HG02623 (cell line): ENCODE measurements around the gene HOXA6.

Experiments used
- ATAC-seq: cut with Tn5 transposase; IDR thresholded peaks from one replicate; pipeline ENCODE4 v1.9.1; 2021; ENCODE audit warnings: moderate library complexity; ENCODE audit not compliant: unreplicated experiment

HOXA6 gene

GRCh38 chr7:27141137-27141922 is 6.2 kb downstream of the HOXA6 start:
- ATAC-seq, result no peak

DNA sequence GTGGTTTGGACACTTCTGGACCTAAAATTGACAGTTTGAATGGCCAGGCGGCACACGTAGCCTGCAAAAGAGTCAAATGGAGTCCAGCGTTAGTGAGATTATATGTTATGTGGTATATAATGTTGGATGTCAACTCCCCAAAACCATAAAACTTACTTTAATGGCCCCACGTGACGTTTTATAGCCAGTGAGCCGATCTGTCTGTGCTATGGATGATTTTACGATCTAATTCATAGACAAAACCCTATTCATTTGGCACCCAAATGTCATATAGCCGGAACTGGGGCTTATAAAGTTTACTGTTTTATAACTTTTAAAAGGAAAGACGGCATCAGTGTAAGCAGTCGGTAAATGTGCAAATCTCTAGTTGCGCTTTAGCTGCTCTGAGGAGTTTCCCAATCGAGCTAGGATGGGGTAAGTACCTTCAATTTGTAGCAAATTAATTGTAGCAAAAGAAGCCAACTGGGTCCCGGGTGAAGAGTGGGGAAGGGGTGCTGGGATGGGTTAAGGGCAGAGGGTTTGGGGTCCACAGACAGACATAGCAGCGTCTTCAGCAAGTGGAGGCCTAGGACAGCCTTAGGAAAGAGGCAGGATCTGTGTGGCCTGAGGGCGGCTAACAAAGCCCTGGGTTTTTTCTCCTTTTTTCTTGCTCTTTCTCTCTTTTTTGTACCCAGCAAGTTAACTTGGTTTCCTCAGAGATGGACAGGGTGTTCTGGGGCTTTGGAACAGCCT is 7.3 kb downstream of the HOXA6 start:
- ATAC-seq, result no peak

- no peak for ATAC-seq
Observed at GRCh38 chr7:27139334-27140125, 8.0 kb downstream of the HOXA6 start.

DNA sequence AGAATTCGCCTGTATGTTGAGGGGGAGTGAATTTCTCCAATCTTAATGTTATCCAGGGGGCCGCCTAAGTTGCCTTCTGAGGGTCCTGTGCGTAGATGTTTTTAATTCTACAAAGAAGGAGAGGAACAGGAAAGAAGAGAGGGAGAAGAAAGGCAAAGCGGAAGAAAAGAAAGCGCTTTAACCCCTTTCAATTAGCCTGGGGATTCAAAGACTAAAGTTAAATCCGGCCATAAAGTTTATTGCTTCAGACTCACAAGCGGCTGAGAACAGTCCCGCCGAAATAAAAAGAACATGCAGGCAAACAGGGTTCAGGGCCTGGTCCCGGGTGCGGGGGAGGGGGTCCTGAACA is 8.6 kb downstream of the HOXA6 start:
- no peak for ATAC-seq

DNA sequence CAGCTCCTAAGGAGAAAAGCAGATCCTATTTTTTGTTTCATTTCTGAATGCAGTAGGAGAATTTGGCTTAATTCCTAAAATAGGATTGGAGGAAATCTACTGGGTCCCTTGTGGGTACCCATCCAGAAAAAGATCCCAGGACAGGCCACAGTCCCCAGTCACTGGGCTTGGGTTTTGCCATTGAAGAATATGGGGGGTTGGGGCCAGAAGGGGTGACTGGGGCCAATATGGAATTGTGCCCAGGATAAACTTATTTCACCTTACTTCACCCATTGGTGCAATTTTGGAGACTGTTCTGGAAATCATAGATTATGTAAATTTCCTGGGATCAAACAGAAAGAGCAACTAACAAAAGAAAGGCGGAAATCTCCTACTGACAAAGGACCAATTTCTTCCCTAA is 9.1 kb downstream of the HOXA6 start:
- ATAC-seq, result no peak

- no peak for ATAC-seq
Observed at GRCh38 chr7:27137640-27138315, 9.8 kb downstream of the HOXA6 start.

- ATAC-seq, result no peak
Observed at GRCh38 chr7:27134392-27134791, 13.2 kb downstream of the HOXA6 start.

DNA sequence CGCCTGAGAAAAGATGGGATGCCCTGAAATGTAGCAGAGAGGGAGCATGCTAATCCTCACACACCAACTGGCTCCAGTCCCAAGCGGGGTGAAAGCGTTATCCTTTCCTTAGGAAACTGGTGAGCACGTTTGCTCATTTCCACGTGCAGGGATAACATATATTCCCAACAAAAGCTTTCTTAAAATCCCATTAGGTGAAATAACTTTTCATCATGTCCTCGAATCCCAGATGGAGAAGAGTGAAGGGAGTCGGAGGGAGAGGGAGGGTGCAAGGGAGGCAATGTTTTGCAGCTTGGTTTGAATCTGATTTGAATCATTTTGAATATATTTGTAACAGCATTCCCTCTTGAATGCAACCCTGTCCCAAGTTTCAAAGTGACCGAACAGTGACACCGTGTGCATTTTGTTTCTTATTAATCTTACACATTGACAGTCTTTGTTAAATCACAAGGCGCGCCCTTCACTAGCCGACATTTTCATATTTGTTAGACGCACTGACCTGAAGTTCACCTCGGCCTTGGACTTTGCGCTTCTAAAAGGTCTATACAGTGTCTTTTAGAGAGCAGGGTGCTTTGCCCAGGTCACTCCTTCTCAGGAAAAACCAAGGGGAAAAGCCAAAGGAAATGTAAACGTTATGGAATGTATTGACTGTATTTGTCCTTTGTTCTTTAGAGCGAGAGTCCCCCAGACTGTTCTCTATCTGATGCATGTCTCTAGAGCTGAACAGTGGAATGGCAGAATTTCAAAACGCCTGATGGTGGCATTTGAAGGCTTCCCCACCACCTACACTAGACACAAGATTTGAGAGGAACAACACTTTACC is 14.0 kb downstream of the HOXA6 start:
- no peak for ATAC-seq

DNA sequence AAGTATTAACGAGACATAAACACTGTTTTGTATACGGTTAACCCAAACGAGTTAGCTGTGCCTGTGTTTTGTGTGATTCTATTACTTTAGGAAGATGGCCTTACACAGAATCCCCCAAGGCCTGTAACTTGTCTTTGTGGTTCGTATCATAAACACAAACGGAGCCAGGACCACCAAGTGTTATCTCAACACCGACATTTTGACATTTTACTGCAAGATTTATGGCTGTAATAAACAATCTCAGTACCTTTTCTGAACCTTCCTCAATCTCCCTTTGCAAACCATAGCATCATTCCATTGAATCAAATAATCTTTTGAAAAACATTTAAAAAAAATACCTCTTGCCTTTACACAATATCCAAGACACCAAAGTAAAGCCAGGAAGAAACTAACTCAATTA is 14.6 kb downstream of the HOXA6 start:
- ATAC-seq, result no peak

- no peak for ATAC-seq
Observed at GRCh38 chr7:27132214-27132613, 15.4 kb downstream of the HOXA6 start.

GRCh38 chr7:27131390-27131819 is 16.2 kb downstream of the HOXA6 start:
- no peak for ATAC-seq

DNA sequence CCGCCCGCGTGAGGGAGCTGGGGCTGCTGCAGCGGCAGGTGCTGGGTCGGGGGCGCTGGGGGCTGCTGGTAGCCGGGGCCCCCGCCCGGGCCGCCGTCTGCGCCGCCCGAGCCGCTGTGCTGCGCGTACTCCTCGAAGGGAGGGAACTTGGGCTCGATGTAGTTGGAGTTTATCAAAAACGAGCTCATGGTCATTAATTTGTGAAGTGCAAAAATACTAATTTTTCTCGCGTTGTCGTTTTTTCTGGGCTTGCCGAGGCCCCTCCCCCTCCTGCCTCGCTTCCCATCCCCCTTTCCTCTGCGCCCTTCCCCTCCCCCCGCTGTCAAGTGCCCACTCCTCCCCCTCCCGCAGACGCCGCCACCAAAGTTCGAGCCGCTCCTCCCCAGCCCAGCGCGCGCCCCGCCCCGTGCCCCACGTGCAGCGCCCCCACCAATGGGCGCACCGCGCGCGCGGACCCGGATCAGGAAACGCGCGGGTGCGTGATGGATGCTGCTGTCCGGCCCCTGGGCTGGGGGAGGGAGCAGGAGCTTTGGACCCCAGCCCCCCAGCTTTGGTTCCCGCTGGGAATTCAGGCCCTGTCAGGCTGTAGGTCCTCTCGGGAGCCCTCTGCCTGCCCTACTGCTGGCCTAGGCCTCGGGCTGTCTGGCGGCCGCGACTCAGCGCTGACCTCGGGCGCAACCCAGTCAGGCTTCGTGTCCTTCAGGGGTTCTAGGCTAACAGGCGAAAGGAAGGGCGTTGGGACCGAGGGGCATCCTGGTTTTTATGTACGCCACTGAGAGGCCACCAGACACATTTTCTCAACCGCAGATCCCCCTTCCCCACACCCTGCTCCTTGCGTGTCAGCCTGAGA is 16.8 kb downstream of the HOXA6 start, which contains the start of gene HOXA4:
Gene HOXA4, minus strand, starts transcription at position 218 of the 850 bp plus-strand sequence. Its CDS starts 24 bp downstream, at position 194.
- no peak for ATAC-seq

GRCh38 chr7:27129729-27130539 is 17.6 kb downstream of the HOXA6 start:
- no peak for ATAC-seq

- no peak for ATAC-seq
Observed at GRCh38 chr7:27128776-27129728, 18.5 kb downstream of the HOXA6 start.

- ATAC-seq, result no peak
Observed at GRCh38 chr7:27128034-27128433, 19.5 kb downstream of the HOXA6 start.

GRCh38 chr7:27126596-27127327 is 20.8 kb downstream of the HOXA6 start:
- no peak for ATAC-seq

DNA sequence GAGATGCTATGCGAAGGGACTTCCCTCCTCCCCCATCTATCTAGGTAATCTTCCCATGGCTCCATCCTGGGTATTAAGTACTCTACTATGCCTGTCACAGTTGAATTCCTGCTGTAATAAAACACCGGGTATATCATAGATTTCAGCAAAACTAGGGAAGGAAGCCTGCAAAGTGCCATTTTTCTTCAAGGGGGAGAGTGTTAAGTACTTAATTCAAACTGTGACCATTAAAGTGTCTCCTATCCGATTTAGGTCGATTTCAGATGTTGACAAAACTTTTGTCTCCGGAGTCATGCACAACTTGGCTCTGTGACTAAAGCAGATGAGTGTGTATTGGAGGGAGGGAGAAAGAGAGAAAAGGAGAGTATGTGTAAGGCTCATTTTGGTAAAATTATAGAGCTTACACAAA is 21.6 kb downstream of the HOXA6 start:
- ATAC-seq, result no peak
